ENCODE results near the gene SETD2.

GRCh38 chr3:47018269-47018611 lies 145.7 kb downstream of the SETD2 start:
- TF ChIP-seq EZH2 (IDR thresholded peaks at IDR 0.05; ENCODE audit: borderline replicate concordance, insufficient read depth, low read depth, low read length, poor library complexity, severe bottlenecking) (no peak), CTCF (IDR thresholded peaks at IDR 0.05) (no peak)

All from B cell (primary cell).